Skeletal muscle tissue (tissue), 4 donors: ENCODE measurements around the gene DHRS7B. TPM values are rescaled to one million over a fixed set of nuclear protein-coding genes. Genes with fewer than 3 reads are reported as not detected.

Source experiments
- H3K27ac ChIP-seq: one replicate; pipeline ENCODE4 v1.7.0; 2013; ENCODE audit warnings: mild to moderate bottlenecking, low read depth, low read length, inconsistent platforms
- H3K27me3 ChIP-seq, 3 donors: one replicate each; pipeline ENCODE4 v1.7.0; 2013; ENCODE audit warnings: low read length in 3 of 3; ENCODE audit not compliant: control insufficient read depth in 3 of 3, insufficient read depth in 3 of 3
- H3K36me3 ChIP-seq, 3 donors: one replicate each; pipeline ENCODE4 v1.7.0; 2013; ENCODE audit warnings: low read length in 3 of 3; ENCODE audit not compliant: control insufficient read depth in 3 of 3, insufficient read depth in 3 of 3
- H3K4me1 ChIP-seq, 3 donors: one replicate each; pipeline ENCODE4 v1.7.0; 2013; ENCODE audit warnings: low read length in 3 of 3, mild to moderate bottlenecking in 3 of 3; ENCODE audit not compliant: control insufficient read depth in 3 of 3, insufficient read depth in 3 of 3
- H3K4me3 ChIP-seq, 3 donors: one replicate each; pipeline ENCODE4 v1.7.0; 2013; ENCODE audit warnings: low read length in 3 of 3
- H3K9ac ChIP-seq, 3 donors: one replicate each; pipeline ENCODE4 v1.7.0; 2013; ENCODE audit warnings: low read length in 3 of 3, mild to moderate bottlenecking in 3 of 3, moderate library complexity in 2 of 3, low read depth in 1 of 3
- H3K9me3 ChIP-seq, 3 donors: one replicate each; pipeline ENCODE4 v1.7.0; 2013; ENCODE audit warnings: low read length in 3 of 3; ENCODE audit not compliant: control insufficient read depth in 3 of 3
- total RNA-seq: library from RNA; depleted of rRNA; stranded (reverse); fragments of >200 nt; gene quantifications from one replicate; pipeline ENCODE4 v1.2.3, GENCODE V29; 2014
- donor health status: Osteomylitis.

DHRS7B gene
- total RNA-seq, 1 donor from 2014 or later: 29.7 TPM

DNA sequence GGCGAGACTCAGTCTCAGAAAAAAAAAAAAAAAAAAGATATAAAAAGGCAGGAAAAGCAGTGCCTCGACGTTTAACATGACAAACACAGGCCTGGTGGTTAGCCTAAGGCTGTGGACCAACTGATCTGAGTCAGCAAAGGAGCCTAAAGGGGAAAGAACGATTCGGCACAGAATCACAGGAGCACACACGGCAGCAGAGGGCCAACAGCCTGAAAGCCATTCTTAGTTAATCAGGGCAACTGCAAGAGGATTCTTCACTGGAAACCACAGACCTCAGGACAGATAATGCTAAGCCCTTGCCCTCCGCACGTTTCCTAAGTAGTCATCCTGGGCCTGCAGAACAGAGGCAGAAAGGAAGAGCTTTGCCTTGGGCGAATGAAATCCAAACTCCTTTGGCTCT lies 72.5 kb downstream of the DHRS7B start:
- H3K4me1 ChIP-seq: peaks cover 65 to 76% (median 75%) of the 10 kb centered on the region in 3 donors
- H3K27me3 ChIP-seq: no peaks in the 10 kb centered on the region
- peak overlapping the region in 1 of 3 donors; percentile 29 for H3K4me3 ChIP-seq
- H3K36me3 ChIP-seq: peaks cover 21 to 26% (median 22%) of the 10 kb centered on the region in 3 donors
- H3K9me3 ChIP-seq: no peaks in the 10 kb centered on the region
- H3K27ac ChIP-seq: peak overlapping the region; percentile 72
- peak overlapping the region in 2 of 3 donors; percentile 37 to 77 for H3K9ac ChIP-seq

DNA sequence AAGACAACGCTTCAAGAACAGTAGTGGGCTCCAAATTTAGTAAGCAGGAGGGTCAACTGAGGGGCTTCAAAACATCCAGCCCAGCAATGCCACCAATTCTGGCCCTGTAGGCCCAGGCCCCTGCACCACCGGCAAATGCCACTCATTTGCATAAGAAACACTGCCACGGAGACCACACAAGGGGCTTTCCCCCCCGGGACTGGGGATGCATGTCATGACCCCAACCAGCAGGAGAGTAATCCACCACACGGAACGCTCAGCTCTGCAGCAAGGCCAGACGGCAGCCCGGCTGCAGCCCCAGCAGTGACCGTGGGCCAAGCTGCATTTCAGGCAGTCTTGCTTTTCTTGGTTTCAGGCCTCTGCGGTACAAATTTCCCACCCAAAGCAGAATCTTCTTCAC lies 73.1 kb downstream of the DHRS7B start:
- Histone ChIP-seq H3K36me3 (peaks cover 21 to 26% (median 22%) of the 10 kb centered on the region in 3 donors), H3K27ac (peak overlapping the region; percentile 72), H3K4me1 (peaks cover 65 to 75% (median 73%) of the 10 kb centered on the region in 3 donors), H3K9me3 (no peaks in the 10 kb centered on the region), H3K4me3 (peak overlapping the region in 2 of 3 donors; percentile 48 to 65), H3K27me3 (no peaks in the 10 kb centered on the region), H3K9ac (peak overlapping the region in 2 of 3 donors; percentile 37 to 77)

GRCh38 chr17:21200590-21201297 lies 74.0 kb downstream of the DHRS7B start:
- Histone ChIP-seq H3K27me3 (no peaks in the 10 kb centered on the region), H3K27ac (peak overlapping the region; percentile 72), H3K9ac (peak overlapping the region; percentile 36 to 77 (median 67)), H3K36me3 (peaks cover 21 to 24% (median 22%) of the 10 kb centered on the region in 3 donors), H3K9me3 (no peaks in the 10 kb centered on the region), H3K4me1 (peaks cover 73 to 77% (median 76%) of the 10 kb centered on the region in 3 donors), H3K4me3 (peak overlapping the region in 2 of 3 donors; percentile 48 to 65)

DNA sequence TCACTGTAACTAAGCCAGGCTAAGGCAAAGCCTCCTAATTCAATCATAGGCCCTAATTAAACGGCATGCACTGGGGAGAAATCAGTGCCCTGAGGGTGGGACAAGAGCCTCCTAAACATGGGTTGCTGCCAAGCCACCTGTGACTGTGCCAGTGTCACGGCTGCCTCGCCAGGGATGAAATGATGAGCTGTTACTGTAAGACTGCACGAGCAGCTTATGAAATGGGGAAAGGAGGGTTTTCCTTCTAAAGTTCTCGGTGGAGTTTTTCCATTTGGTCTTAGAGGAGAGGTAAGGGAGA lies 74.5 kb downstream of the DHRS7B start:
- Histone ChIP-seq H3K27ac (peak overlapping the region; percentile 72), H3K27me3 (no peaks in the 10 kb centered on the region), H3K4me1 (peaks cover 73 to 77% (median 75%) of the 10 kb centered on the region in 3 donors), H3K36me3 (peaks cover 21 to 24% (median 22%) of the 10 kb centered on the region in 3 donors), H3K4me3 (peak overlapping the region in 2 of 3 donors; percentile 29 to 35), H3K9ac (peak overlapping the region; percentile 14 to 77 (median 36)), H3K9me3 (no peaks in the 10 kb centered on the region)

GRCh38 chr17:21201874-21202273 lies 75.1 kb downstream of the DHRS7B start:
- H3K4me1 ChIP-seq: peaks cover 77 to 80% (median 77%) of the 10 kb centered on the region in 3 donors

GRCh38 chr17:21202512-21202911 lies 75.7 kb downstream of the DHRS7B start:
- Histone ChIP-seq H3K36me3 (peaks cover 14 to 15% (median 14%) of the 10 kb centered on the region in 3 donors), H3K27me3 (no peaks in the 10 kb centered on the region), H3K27ac (peak overlapping the region; percentile 50), H3K9ac (peak overlapping the region in 2 of 3 donors; percentile 43 to 77), H3K4me3 (no peak overlapping the region), H3K4me1 (peaks cover 73 to 81% (median 77%) of the 10 kb centered on the region in 3 donors), H3K9me3 (no peaks in the 10 kb centered on the region)

More at GRCh38 chr17:21201874-21202273, 75.1 kb downstream of the DHRS7B start:
- peak overlapping the region in 2 of 3 donors; percentile 36 to 77 for H3K9ac ChIP-seq
- peak overlapping the region; percentile 72 for H3K27ac ChIP-seq
- peaks cover 19 to 20% (median 20%) of the 10 kb centered on the region in 3 donors for H3K36me3 ChIP-seq
- H3K9me3 ChIP-seq: no peaks in the 10 kb centered on the region
- H3K4me3 ChIP-seq: no peak overlapping the region
- no peaks in the 10 kb centered on the region for H3K27me3 ChIP-seq

DNA sequence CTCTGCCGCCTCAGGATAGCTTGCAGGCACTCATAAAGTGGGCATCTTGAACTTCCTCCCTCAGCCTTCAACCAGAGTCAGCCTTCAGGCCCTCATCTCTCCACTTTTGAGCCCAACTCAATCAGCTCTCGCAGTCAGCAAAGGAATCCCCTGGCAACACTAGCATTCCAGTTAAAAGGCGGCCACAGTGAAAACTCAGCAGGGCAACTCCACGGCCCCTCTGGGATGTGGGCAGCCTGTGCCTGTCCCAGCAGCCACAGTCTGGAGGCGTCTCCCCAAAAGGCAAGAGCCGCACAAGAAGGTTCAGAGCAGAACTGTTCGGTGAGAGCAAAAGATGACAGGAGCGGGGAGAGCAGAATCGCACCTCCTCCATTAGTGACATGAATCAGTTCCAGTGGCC lies 78.2 kb downstream of the DHRS7B start:
- H3K4me3 ChIP-seq: peak overlapping the region in 2 of 3 donors; percentile 33 to 37
- H3K4me1 ChIP-seq: peaks cover 69 to 78% (median 74%) of the 10 kb centered on the region in 3 donors
- no peaks in the 10 kb centered on the region for H3K9me3 ChIP-seq
- H3K36me3 ChIP-seq: peaks cover 4 to 8% (median 5%) of the 10 kb centered on the region in 3 donors
- H3K27ac ChIP-seq: peak overlapping the region; percentile 49
- peak overlapping the region in 2 of 3 donors; percentile 40 to 76 for H3K9ac ChIP-seq
- H3K27me3 ChIP-seq: no peaks in the 10 kb centered on the region

DNA sequence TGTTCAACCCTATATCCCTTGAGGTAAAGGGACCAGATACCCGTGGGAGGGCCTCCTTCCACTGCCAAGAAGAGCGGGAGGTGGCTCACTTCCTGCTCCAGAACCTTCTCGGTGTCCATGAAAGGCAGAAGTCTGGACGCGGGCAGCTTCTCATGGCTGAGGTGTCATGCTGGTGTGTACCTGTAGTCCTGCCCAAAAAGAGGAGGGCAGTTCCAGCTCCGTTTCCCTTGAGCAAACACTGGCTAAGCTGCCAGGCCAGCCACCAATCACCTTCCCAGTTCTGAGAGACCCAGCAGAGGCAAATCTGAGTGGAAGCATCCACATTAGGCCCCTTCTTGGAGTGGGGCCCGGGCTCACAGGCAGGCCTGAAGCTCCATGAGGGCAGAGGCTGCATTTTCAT lies 81.6 kb downstream of the DHRS7B start:
- H3K36me3 ChIP-seq: peaks cover 3 to 16% (median 9%) of the 10 kb centered on the region in 3 donors
- peak overlapping the region; percentile 2 to 82 (median 65) for H3K9ac ChIP-seq
- no peaks in the 10 kb centered on the region for H3K9me3 ChIP-seq
- H3K27ac ChIP-seq: peak overlapping the region; percentile 89
- peak overlapping the region in 1 of 3 donors; percentile 56 for H3K4me3 ChIP-seq
- peaks cover 70 to 79% (median 75%) of the 10 kb centered on the region in 3 donors for H3K4me1 ChIP-seq
- H3K27me3 ChIP-seq: no peaks in the 10 kb centered on the region

GRCh38 chr17:21209511-21210175 lies 82.9 kb downstream of the DHRS7B start:
- Histone ChIP-seq H3K4me3 (peak overlapping the region in 2 of 3 donors; percentile 7 to 56), H3K4me1 (peaks cover 65 to 79% (median 68%) of the 10 kb centered on the region in 3 donors), H3K27ac (peak overlapping the region; percentile 89), H3K9me3 (no peaks in the 10 kb centered on the region), H3K36me3 (peaks cover 3 to 16% (median 9%) of the 10 kb centered on the region in 3 donors), H3K9ac (peak overlapping the region; percentile 63 to 82 (median 65)), H3K27me3 (no peaks in the 10 kb centered on the region)
